ENCODE measurements around the gene PRDM11.

Gene PRDM11

GRCh38 chr11:45169310-45170072 lies 23.1 kb downstream of the PRDM11 start:
- no peaks in the 10 kb centered on the region for H3K27me3 ChIP-seq (ENCODE audit: insufficient read depth, poor library complexity, severe bottlenecking)
- ATAC-seq (ENCODE audit: low read depth) (no peak), DNase-seq (ENCODE audit: low spot score) (no peak)
- no peaks in the 10 kb centered on the region for H3K36me3 ChIP-seq (ENCODE audit: low read depth)
- H3K27ac ChIP-seq (ENCODE audit: poor library complexity, severe bottlenecking), result no peak overlapping the region
- H3K4me3 ChIP-seq (ENCODE audit: severe bottlenecking), result no peak overlapping the region
- H3K4me1 ChIP-seq (ENCODE audit: insufficient read depth, poor library complexity, severe bottlenecking), result no peaks in the 10 kb centered on the region
- H3K9me3 ChIP-seq (ENCODE audit: severe bottlenecking), result no peaks in the 10 kb centered on the region
- no peak for TF ChIP-seq CTCF (IDR thresholded peaks at IDR 0.05; ENCODE audit: poor library complexity, severe bottlenecking)

GRCh38 chr11:45170484-45170883 lies 24.0 kb downstream of the PRDM11 start:
- H3K27ac ChIP-seq (ENCODE audit: poor library complexity, severe bottlenecking), result no peak overlapping the region
- no peaks in the 10 kb centered on the region for H3K4me1 ChIP-seq (ENCODE audit: insufficient read depth, poor library complexity, severe bottlenecking)
- no peak overlapping the region for H3K4me3 ChIP-seq (ENCODE audit: severe bottlenecking)
- no peak for TF ChIP-seq CTCF (IDR thresholded peaks at IDR 0.05; ENCODE audit: poor library complexity, severe bottlenecking)
- H3K9me3 ChIP-seq (ENCODE audit: severe bottlenecking), result no peaks in the 10 kb centered on the region
- ATAC-seq (ENCODE audit: low read depth), result no peak
- no peaks in the 10 kb centered on the region for H3K36me3 ChIP-seq (ENCODE audit: low read depth)
- H3K27me3 ChIP-seq (ENCODE audit: insufficient read depth, poor library complexity, severe bottlenecking), result no peaks in the 10 kb centered on the region
- DNase-seq (ENCODE audit: low spot score), result no peak

GRCh38 chr11:45171550-45171949 lies 25.1 kb downstream of the PRDM11 start:
- H3K27me3 ChIP-seq (ENCODE audit: insufficient read depth, poor library complexity, severe bottlenecking), result no peaks in the 10 kb centered on the region
- no peak for TF ChIP-seq CTCF (IDR thresholded peaks at IDR 0.05; ENCODE audit: poor library complexity, severe bottlenecking)
- H3K36me3 ChIP-seq (ENCODE audit: low read depth), result no peaks in the 10 kb centered on the region
- no peaks in the 10 kb centered on the region for H3K9me3 ChIP-seq (ENCODE audit: severe bottlenecking)
- no peaks in the 10 kb centered on the region for H3K4me1 ChIP-seq (ENCODE audit: insufficient read depth, poor library complexity, severe bottlenecking)
- no peak overlapping the region for H3K4me3 ChIP-seq (ENCODE audit: severe bottlenecking)
- no peak overlapping the region for H3K27ac ChIP-seq (ENCODE audit: poor library complexity, severe bottlenecking)
- ATAC-seq (ENCODE audit: low read depth), result no peak
- no peak for DNase-seq (ENCODE audit: low spot score)

- Histone ChIP-seq H3K36me3 (ENCODE audit: low read depth) (no peaks in the 10 kb centered on the region), H3K27ac (ENCODE audit: poor library complexity, severe bottlenecking) (no peak overlapping the region), H3K9me3 (ENCODE audit: severe bottlenecking) (no peaks in the 10 kb centered on the region), H3K4me1 (ENCODE audit: insufficient read depth, poor library complexity, severe bottlenecking) (no peaks in the 10 kb centered on the region), H3K4me3 (ENCODE audit: severe bottlenecking) (no peak overlapping the region), H3K27me3 (ENCODE audit: insufficient read depth, poor library complexity, severe bottlenecking) (no peaks in the 10 kb centered on the region)
- DNase-seq (ENCODE audit: low spot score), result no peak
- no peak for TF ChIP-seq CTCF (IDR thresholded peaks at IDR 0.05; ENCODE audit: poor library complexity, severe bottlenecking)
- no peak for ATAC-seq (ENCODE audit: low read depth)
These were observed 26.6 kb downstream of the PRDM11 start for GRCh38 chr11:45173064-45173463.

GRCh38 chr11:45174168-45174835 lies 27.9 kb downstream of the PRDM11 start:
- Histone ChIP-seq H3K4me1 (ENCODE audit: insufficient read depth, poor library complexity, severe bottlenecking) (peaks cover under 1% of the 10 kb centered on the region), H3K4me3 (ENCODE audit: severe bottlenecking) (no peak overlapping the region), H3K36me3 (ENCODE audit: low read depth) (no peaks in the 10 kb centered on the region), H3K27me3 (ENCODE audit: insufficient read depth, poor library complexity, severe bottlenecking) (no peaks in the 10 kb centered on the region), H3K27ac (ENCODE audit: poor library complexity, severe bottlenecking) (no peak overlapping the region), H3K9me3 (ENCODE audit: severe bottlenecking) (no peaks in the 10 kb centered on the region)
- TF ChIP-seq CTCF (IDR thresholded peaks at IDR 0.05; ENCODE audit: poor library complexity, severe bottlenecking), result no peak
- ATAC-seq (ENCODE audit: low read depth) (no peak), DNase-seq (ENCODE audit: low spot score) (no peak)

All from RWPE2 (cell line).